IMR-90 (cell line): ENCODE measurements around the gene SPATA31D4. TPM values are rescaled to one million over a fixed set of nuclear protein-coding genes. Genes with fewer than 3 reads are reported as not detected.

Experiments used
- ATAC-seq: fragments of 200-7000 bp; cut with Tn5 transposase; 2 replicates; pipeline ENCODE4 v1.9.1; 2020; ENCODE audit warnings: low read depth, mild to moderate bottlenecking, moderate library complexity
- BruUV-seq: library from RNA; stranded (reverse); fragments of 400-500 nt; replicated peaks from 2 replicates; lab custom pipeline; 2021; lab: Mats Ljungman, UMichigan
- CTCF ChIA-PET: fragments of 300-600 bp; formaldehyde crosslinking; extraction: SDS; loops from one replicate; lab custom pipeline; 2021; ENCODE audit warnings: antibody characterized with exemption; lab: Yijun Ruan, JAX
- POLR2A ChIA-PET: fragments of 300-600 bp; sonication (Branson Sonifier 250); formaldehyde crosslinking; loops from one replicate; lab custom pipeline; 2022; ENCODE audit warnings: antibody characterized with exemption; ENCODE audit not compliant: unreplicated experiment; lab: Charles Lee
- DNase-seq: peaks from one replicate; pipeline ENCODE4 v3.0.0; 2013
- H2AFZ ChIP-seq: replicated peaks from 2 replicates; pipeline ENCODE3; 2013; ENCODE audit warnings: low read length, mild to moderate bottlenecking; ENCODE audit not compliant: poor library complexity
- H2AK5ac ChIP-seq: 2 replicates; pipeline ENCODE4 v1.6.1; 2013; ENCODE audit warnings: low read depth, low read length, inconsistent platforms
- H2AK9ac ChIP-seq: replicated peaks from 2 replicates; pipeline ENCODE3; 2013; ENCODE audit warnings: mild to moderate bottlenecking, low read depth, low read length, moderate library complexity; ENCODE audit not compliant: poor library complexity
- H2BK120ac ChIP-seq: 2 replicates; pipeline ENCODE4 v1.6.1; 2013; ENCODE audit warnings: low read depth, low read length, inconsistent platforms
- H2BK15ac ChIP-seq: 3 replicates; pipeline ENCODE4 v1.6.1; 2013; ENCODE audit warnings: low read depth, low read length, inconsistent platforms
- H2BK20ac ChIP-seq: 2 replicates; pipeline ENCODE4 v1.6.1; 2013; ENCODE audit warnings: low read depth, mild to moderate bottlenecking, inconsistent platforms, low read length, moderate library complexity
- H2BK5ac ChIP-seq: 2 replicates; pipeline ENCODE4 v1.6.1; 2013; ENCODE audit warnings: mild to moderate bottlenecking, low read depth, low read length, inconsistent platforms; ENCODE audit not compliant: poor library complexity, severe bottlenecking
- H3K14ac ChIP-seq: replicated peaks from 2 replicates; pipeline ENCODE4 v1.6.1; 2013; ENCODE audit warnings: low read depth, low read length, inconsistent platforms
- H3K18ac ChIP-seq: 2 replicates; pipeline ENCODE4 v1.6.1; 2013; ENCODE audit warnings: low read depth, low read length, control low read depth
- H3K23ac ChIP-seq: 2 replicates; pipeline ENCODE4 v1.6.1; 2013; ENCODE audit warnings: low read depth, low read length, inconsistent platforms
- H3K27ac ChIP-seq: 2 replicates; pipeline ENCODE4 v1.5.1; 2013; ENCODE audit warnings: mild to moderate bottlenecking, control low read depth, low read length; ENCODE audit not compliant: insufficient read depth
- H3K27me3 ChIP-seq: 2 replicates; pipeline ENCODE4 v1.6.1; 2013; ENCODE audit warnings: low read length; ENCODE audit not compliant: control insufficient read depth, insufficient read depth
- H3K36me3 ChIP-seq: 2 replicates; pipeline ENCODE4 v1.6.1; 2013; ENCODE audit warnings: low read length, mixed read lengths; ENCODE audit not compliant: control insufficient read depth, insufficient read depth
- H3K4ac ChIP-seq: 2 replicates; pipeline ENCODE4 v1.6.1; 2013; ENCODE audit warnings: low read depth, low read length, inconsistent platforms
- H3K4me1 ChIP-seq: 2 replicates; pipeline ENCODE4 v1.6.1; 2013; ENCODE audit warnings: low read length, mixed read lengths; ENCODE audit not compliant: control insufficient read depth, insufficient read depth
- H3K4me2 ChIP-seq: 2 replicates; pipeline ENCODE4 v1.6.1; 2013; ENCODE audit warnings: low read depth, mild to moderate bottlenecking, control low read depth, low read length, moderate library complexity
- H3K4me3 ChIP-seq: 2 replicates; pipeline ENCODE4 v1.5.1; 2013; ENCODE audit warnings: low read depth, mild to moderate bottlenecking, control low read depth, low read length, moderate library complexity; ENCODE audit not compliant: insufficient read depth
- H3K56ac ChIP-seq: 2 replicates; pipeline ENCODE4 v1.6.1; 2013; ENCODE audit warnings: low read length, inconsistent platforms; ENCODE audit not compliant: insufficient read depth; ENCODE audit errors: extremely low read depth
- H3K79me1 ChIP-seq, 2 experiments: 2 replicates each; pipeline ENCODE4 v1.6.1; 2013; ENCODE audit warnings: low read length in 2 of 2, inconsistent platforms in 1 of 2, low read depth in 1 of 2
- H3K9ac ChIP-seq: 2 replicates; pipeline ENCODE4 v1.6.1; 2013; ENCODE audit warnings: low read depth, low read length, control low read depth
- H3K9me1 ChIP-seq: 2 replicates; pipeline ENCODE4 v1.6.1; 2013; ENCODE audit warnings: low read length, inconsistent platforms; ENCODE audit not compliant: insufficient read depth
- H3K9me3 ChIP-seq: 2 replicates; pipeline ENCODE4 v1.6.1; 2013; ENCODE audit warnings: low read length; ENCODE audit not compliant: control insufficient read depth, insufficient read depth
- H4K20me1 ChIP-seq: 2 replicates; pipeline ENCODE4 v1.6.1; 2013; ENCODE audit warnings: low read length, inconsistent platforms; ENCODE audit not compliant: insufficient read depth
- H4K5ac ChIP-seq: 2 replicates; pipeline ENCODE4 v1.6.1; 2013; ENCODE audit warnings: mild to moderate bottlenecking, low read depth, low read length, control low read depth
- H4K8ac ChIP-seq, 2 experiments: 2 replicates each; pipeline ENCODE4 v1.6.1; 2013; ENCODE audit warnings: low read depth in 2 of 2, low read length in 2 of 2, control low read depth in 1 of 2, inconsistent platforms in 1 of 2
- H4K91ac ChIP-seq: 2 replicates; pipeline ENCODE4 v1.6.1; 2013; ENCODE audit warnings: low read depth, low read length, inconsistent platforms; ENCODE audit not compliant: insufficient read depth
- CEBPB ChIP-seq: IDR thresholded peaks from 2 replicates; pipeline ENCODE4 v1.6.1; 2012; ENCODE audit warnings: low read depth, low read length, improper control_type of control experiment
- MXI1 ChIP-seq: IDR thresholded peaks from 2 replicates; pipeline ENCODE4 v1.6.1; 2012; ENCODE audit warnings: low read depth, mild to moderate bottlenecking, low read length, moderate library complexity, borderline replicate concordance
- NFE2L2 ChIP-seq: fragments of 150-350 bp; IDR thresholded peaks from 2 replicates; pipeline ENCODE4 v1.6.1; 2016; ENCODE audit warnings: low read depth, mild to moderate bottlenecking, low read length
- WGBS, 2 experiments: methylation state at CpG; one replicate each; pipeline versions ENCODE4 v1.1.5 to v1.1.7; 2013; ENCODE audit warnings: missing lambda C conversion rate in 2 of 2; ENCODE audit not compliant: insufficient read length in 1 of 2; ENCODE audit errors: extremely low coverage in 2 of 2; 5-methylcytosine and 5-hydroxymethylcytosine counted together
- dilution Hi-C: fragments of 300-500 bp; cut with HindIII; formaldehyde crosslinking; loops from one replicate; pipeline ENCODE4 v1.14.3; 2018; ENCODE audit warnings: low sequenced_read_pairs; ENCODE audit not compliant: unreplicated experiment
- in situ Hi-C: fragments of 300-500 bp; cut with MboI; formaldehyde crosslinking; loops from 3 replicates; pipeline ENCODE4 v1.14.3; 2019; ENCODE audit warnings: low sequenced_read_pairs, inconsistent platforms, mixed read lengths
- intact Hi-C: fragments of 100-400 bp; cut with micrococcal nuclease; formaldehyde crosslinking; loops from 2 replicates; pipeline ENCODE4 v1.10.0; 2022
- polyA plus RNA-seq, 3 experiments: library from polyadenylated mRNA; depleted of rRNA; stranded (reverse); fragments of >200 nt; gene quantifications; 2 replicates each; pipeline ENCODE4 v1.2.3, GENCODE V29; 2012; ENCODE audit warnings: low replicate concordance in 1 of 3
- total RNA-seq: library from RNA; depleted of rRNA; stranded (reverse); fragments of >200 nt; gene quantifications from 2 replicates; pipeline ENCODE4 v1.2.3, GENCODE V29; 2012
- TF ChIP-seq, protein P1 (sequence below): conservative IDR thresholded peaks from 2 replicates; pipeline ENCODE4 v1.5.1; 2012; ENCODE audit warnings: mild to moderate bottlenecking, low read depth, low read length, improper control_type of control experiment

The SPATA31D4 gene
- total and polyA plus RNA-seq, 2 of the 4 experiments (the other 2 are of a cell fraction): not detected

DNA sequence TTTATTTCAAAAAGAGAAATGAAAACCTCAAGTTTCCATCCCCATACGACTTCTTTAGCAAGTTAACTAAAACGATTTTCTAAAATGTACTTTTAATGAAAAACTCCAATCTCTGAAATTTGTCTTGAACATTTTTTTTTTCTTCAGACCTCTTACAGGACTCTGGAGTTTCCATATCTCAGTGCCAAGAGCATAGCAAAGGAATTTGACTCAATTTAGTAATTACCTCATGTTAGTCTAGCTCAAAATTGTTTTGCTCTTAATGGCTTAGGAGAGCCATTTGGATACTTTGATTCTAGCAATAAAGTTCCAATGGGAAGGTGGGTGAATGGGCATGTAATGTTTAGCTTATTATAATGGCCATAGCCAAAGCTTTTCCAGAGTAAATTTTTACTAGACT, 26.0 kb upstream of the SPATA31D4 start:
- dilution Hi-C loops (no loop called here), in situ Hi-C loops (no loop called here), intact Hi-C loops (no loop called here)
- no CpG with 5 or more reads among the region's 2 CpGs for whole genome bisulfite sequencing, 2 experiments
- Histone ChIP-seq H3K9me1 (no peaks in the 10 kb centered on the region), H3K79me1 (no peaks in the 10 kb centered on the region), H3K4me3 (no peak overlapping the region), H2AFZ (no peak overlapping the region), H4K91ac (no peak overlapping the region), H3K23ac (no peak overlapping the region), H4K8ac (no peak overlapping the region), H3K4me1 (peaks cover 3% of the 10 kb centered on the region), H3K27me3 (no peaks in the 10 kb centered on the region; the same call in 1 of the 2 replicates), H3K9me3 (no peaks in the 10 kb centered on the region), H3K9ac (no peak overlapping the region), H3K27ac (no peak overlapping the region), H2BK120ac (no peak overlapping the region), H4K5ac (no peak overlapping the region), H2BK5ac (no peak overlapping the region), H3K36me3 (no peaks in the 10 kb centered on the region), H2AK9ac (no peak overlapping the region), H3K4me2 (no peak overlapping the region), H3K4ac (no peak overlapping the region), H2BK15ac (no peak overlapping the region), H3K18ac (no peak overlapping the region), H3K56ac (no peak overlapping the region), H3K14ac (no peak overlapping the region), H2AK5ac (no peak overlapping the region), H2BK20ac (no peak overlapping the region), H4K20me1 (no peaks in the 10 kb centered on the region)
- ATAC-seq: no peak
- no TSS peak for BruUV-seq
- TF ChIP-seq CEBPB (no peak), MXI1 (no peak), NFE2L2 (no peak)
- TF ChIP-seq, protein P1, sequence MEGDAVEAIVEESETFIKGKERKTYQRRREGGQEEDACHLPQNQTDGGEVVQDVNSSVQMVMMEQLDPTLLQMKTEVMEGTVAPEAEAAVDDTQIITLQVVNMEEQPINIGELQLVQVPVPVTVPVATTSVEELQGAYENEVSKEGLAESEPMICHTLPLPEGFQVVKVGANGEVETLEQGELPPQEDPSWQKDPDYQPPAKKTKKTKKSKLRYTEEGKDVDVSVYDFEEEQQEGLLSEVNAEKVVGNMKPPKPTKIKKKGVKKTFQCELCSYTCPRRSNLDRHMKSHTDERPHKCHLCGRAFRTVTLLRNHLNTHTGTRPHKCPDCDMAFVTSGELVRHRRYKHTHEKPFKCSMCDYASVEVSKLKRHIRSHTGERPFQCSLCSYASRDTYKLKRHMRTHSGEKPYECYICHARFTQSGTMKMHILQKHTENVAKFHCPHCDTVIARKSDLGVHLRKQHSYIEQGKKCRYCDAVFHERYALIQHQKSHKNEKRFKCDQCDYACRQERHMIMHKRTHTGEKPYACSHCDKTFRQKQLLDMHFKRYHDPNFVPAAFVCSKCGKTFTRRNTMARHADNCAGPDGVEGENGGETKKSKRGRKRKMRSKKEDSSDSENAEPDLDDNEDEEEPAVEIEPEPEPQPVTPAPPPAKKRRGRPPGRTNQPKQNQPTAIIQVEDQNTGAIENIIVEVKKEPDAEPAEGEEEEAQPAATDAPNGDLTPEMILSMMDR: no peak
- POLR2A ChIA-PET: no interaction called here
- CTCF ChIA-PET: no interaction called here
- DNase-seq: peak; percentile 52
